BJ (cell line): ENCODE results near the gene SMIM7. TPM values are rescaled to one million over a fixed set of nuclear protein-coding genes. Genes with fewer than 3 reads are reported as not detected.

Experiments
- CTCF ChIA-PET: fragments of 350-600 bp; formaldehyde crosslinking; extraction: SDS; loops from one replicate; lab custom pipeline; 2021; ENCODE audit warnings: antibody characterized with exemption, inconsistent platforms; lab: Yijun Ruan, JAX
- POLR2A ChIA-PET: fragments of 300-600 bp; sonication (Branson Sonifier 250); formaldehyde crosslinking; extraction: SDS; loops from one replicate; lab custom pipeline; 2021; ENCODE audit warnings: antibody characterized with exemption; lab: Charles Lee
- DNase-seq: peaks from one replicate; pipeline ENCODE4 v3.0.0-alpha.2; 2011; ENCODE audit warnings: low read depth
- H3K27me3 ChIP-seq: 2 replicates; pipeline ENCODE4 v1.6.0; 2011; ENCODE audit warnings: low read length; ENCODE audit not compliant: control insufficient read depth, insufficient read depth
- H3K36me3 ChIP-seq: 2 replicates; pipeline ENCODE4 v1.5.1; 2011; ENCODE audit warnings: low read length; ENCODE audit not compliant: control insufficient read depth, insufficient read depth
- H3K4me3 ChIP-seq: 2 replicates; pipeline ENCODE4 v1.5.1; 2011; ENCODE audit warnings: low read depth, mild to moderate bottlenecking, control low read depth, low read length
- polyA plus RNA-seq: library from polyadenylated mRNA; depleted of rRNA; stranded (reverse); fragments of >200 nt; gene quantifications from 2 replicates; pipeline ENCODE4 v1.2.3, GENCODE V29; 2011
- TF ChIP-seq, protein P1 (sequence below): IDR thresholded peaks from 2 replicates; pipeline ENCODE4 v1.5.1; 2011; ENCODE audit warnings: low read depth, mild to moderate bottlenecking, control low read depth, inconsistent platforms, low read length, moderate library complexity; ENCODE audit not compliant: insufficient read depth

SMIM7 gene
- polyA plus RNA-seq, 1 experiment = 61.4 TPM

DNA sequence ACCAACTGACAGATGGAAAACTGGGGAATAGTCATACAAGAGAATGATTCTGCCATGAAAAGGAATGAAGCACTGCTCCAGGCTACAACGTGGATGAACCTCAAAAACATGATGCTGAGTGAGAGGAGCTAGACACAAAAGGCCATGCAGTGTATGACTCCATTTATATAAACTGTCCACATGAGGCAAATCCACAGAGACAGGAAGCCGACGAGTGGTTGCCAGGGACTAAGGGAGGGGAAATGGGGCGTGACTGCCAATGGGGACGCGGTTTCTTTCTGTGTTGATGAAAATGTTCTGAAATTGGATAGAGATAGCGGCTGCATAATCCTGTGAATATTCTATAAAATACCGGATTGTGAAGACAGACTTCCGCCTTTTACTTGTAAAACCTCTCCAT lies 10.2 kb downstream of the SMIM7 start:
- TF ChIP-seq, protein P1, sequence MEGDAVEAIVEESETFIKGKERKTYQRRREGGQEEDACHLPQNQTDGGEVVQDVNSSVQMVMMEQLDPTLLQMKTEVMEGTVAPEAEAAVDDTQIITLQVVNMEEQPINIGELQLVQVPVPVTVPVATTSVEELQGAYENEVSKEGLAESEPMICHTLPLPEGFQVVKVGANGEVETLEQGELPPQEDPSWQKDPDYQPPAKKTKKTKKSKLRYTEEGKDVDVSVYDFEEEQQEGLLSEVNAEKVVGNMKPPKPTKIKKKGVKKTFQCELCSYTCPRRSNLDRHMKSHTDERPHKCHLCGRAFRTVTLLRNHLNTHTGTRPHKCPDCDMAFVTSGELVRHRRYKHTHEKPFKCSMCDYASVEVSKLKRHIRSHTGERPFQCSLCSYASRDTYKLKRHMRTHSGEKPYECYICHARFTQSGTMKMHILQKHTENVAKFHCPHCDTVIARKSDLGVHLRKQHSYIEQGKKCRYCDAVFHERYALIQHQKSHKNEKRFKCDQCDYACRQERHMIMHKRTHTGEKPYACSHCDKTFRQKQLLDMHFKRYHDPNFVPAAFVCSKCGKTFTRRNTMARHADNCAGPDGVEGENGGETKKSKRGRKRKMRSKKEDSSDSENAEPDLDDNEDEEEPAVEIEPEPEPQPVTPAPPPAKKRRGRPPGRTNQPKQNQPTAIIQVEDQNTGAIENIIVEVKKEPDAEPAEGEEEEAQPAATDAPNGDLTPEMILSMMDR = no peak
- Histone ChIP-seq H3K27me3 (no peaks in the 10 kb centered on the region), H3K4me3 (no peak overlapping the region), H3K36me3 (peaks cover 23% of the 10 kb centered on the region)
- no peak for DNase-seq
- CTCF ChIA-PET = no interaction called here
- POLR2A ChIA-PET = no interaction called here

DNA sequence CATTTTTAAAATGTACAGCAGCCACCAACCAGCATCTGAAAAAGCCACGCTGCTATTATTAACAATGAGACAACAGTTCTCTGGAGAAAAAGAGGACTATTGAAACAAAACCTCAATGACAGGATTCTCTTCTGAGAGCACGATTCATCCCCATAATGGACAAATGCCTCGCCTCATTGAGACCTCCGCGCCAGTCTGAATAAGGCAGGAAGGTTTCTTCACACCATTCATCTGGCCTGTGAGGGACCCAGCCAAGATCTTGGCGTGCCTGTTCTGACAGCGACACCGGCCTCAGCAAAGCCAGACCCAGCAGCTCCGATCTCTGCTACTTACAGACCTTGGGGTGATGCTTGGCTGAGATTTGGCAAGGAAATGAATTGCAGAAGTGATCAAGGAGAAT lies 14.8 kb downstream of the SMIM7 start:
- peaks cover 22% of the 10 kb centered on the region for H3K36me3 ChIP-seq

GRCh38 chr19:16641695-16642094 lies 18.2 kb downstream of the SMIM7 start:
- CTCF ChIA-PET = no interaction called here
- peaks cover 21% of the 10 kb centered on the region for H3K36me3 ChIP-seq
- TF ChIP-seq, protein P1 = no peak
- POLR2A ChIA-PET = no interaction called here
- H3K4me3 ChIP-seq = no peak overlapping the region
- H3K27me3 ChIP-seq = no peaks in the 10 kb centered on the region
- no peak for DNase-seq

More for the DNA sequence above, 14.8 kb downstream of the SMIM7 start:
- Histone ChIP-seq H3K27me3 (no peaks in the 10 kb centered on the region), H3K4me3 (no peak overlapping the region)
- POLR2A ChIA-PET = no interaction called here
- CTCF ChIA-PET = no interaction called here
- no peak for DNase-seq
- TF ChIP-seq, protein P1 = no peak

- CTCF ChIA-PET = no interaction called here
- Histone ChIP-seq H3K27me3 (no peaks in the 10 kb centered on the region), H3K36me3 (peaks cover 18% of the 10 kb centered on the region), H3K4me3 (no peak overlapping the region)
- TF ChIP-seq, protein P1 = no peak
- POLR2A ChIA-PET = no interaction called here
- no peak for DNase-seq
Measured at GRCh38 chr19:16640951-16641350, 19.0 kb downstream of the SMIM7 start.

DNA sequence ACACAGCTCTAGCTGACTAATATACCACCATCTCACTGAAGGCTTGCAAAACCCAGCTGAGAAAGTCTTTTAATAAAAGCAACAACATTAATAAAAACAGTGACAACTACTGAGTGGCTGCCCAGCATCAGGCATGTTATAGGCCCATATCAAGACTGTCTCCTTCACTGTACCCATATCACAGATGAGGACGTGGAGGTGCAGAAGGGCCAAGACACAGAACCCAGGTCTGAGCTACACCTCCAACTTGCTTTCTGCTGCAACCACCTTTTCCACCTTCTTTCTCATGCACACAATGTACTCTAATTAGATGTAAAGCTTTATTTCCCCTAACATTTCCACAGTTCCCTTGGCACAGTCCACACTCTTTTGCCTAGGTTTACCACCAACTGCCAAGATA lies 21.3 kb downstream of the SMIM7 start:
- TF ChIP-seq, protein P1 = no peak
- Histone ChIP-seq H3K36me3 (peaks cover 12% of the 10 kb centered on the region), H3K4me3 (no peak overlapping the region), H3K27me3 (no peaks in the 10 kb centered on the region)
- ChIA-PET POLR2A (no interaction called here), CTCF (no interaction called here)
- no peak for DNase-seq
